ENCODE data around the gene BIRC3. TPM values are rescaled to one million over a fixed set of nuclear protein-coding genes. Genes with fewer than 3 reads are reported as not detected.

The BIRC3 gene
- total RNA-seq, result 0.29 and 0.36 TPM in 2 replicates
- long read RNA-seq, result 0 reads

GRCh38 chr11:102317099-102317767 is at the start of gene BIRC3:
TSS of gene BIRC3 (plus strand) at chr11:102317484. CDS start at chr11:102324510, 7,026 bp downstream.
- peak; percentile 30 for TF ChIP-seq CTCF (IDR thresholded peaks at IDR 0.05; ENCODE audit: unreplicated experiment)
- H3K9me3 Mint-ChIP-seq (ENCODE audit: low read depth), result no peaks in the 10 kb centered on the region
- H3K4me1 Mint-ChIP-seq (ENCODE audit: low read depth), result peaks cover 8% of the 10 kb centered on the region
- H3K36me3 Mint-ChIP-seq (ENCODE audit: insufficient read depth), result no peaks in the 10 kb centered on the region
- peak within 1 kb of the TSS; percentile 83 for H3K27ac Mint-ChIP-seq
- peak within 1 kb of the TSS; percentile 82 for H3K4me3 Mint-ChIP-seq (ENCODE audit: low read depth)
- peaks cover 19% of the 10 kb centered on the region for H3K27me3 Mint-ChIP-seq
- peak; percentile 21 for DNase-seq (ENCODE audit: low spot score, unreplicated experiment)

- Mint-ChIP-seq H3K4me3 (ENCODE audit: low read depth) (peak overlapping the region; percentile 66), H3K9me3 (ENCODE audit: low read depth) (no peaks in the 10 kb centered on the region), H3K4me1 (ENCODE audit: low read depth) (peaks cover 39% of the 10 kb centered on the region), H3K36me3 (ENCODE audit: insufficient read depth) (no peaks in the 10 kb centered on the region), H3K27me3 (peaks cover 4% of the 10 kb centered on the region), H3K27ac (peak overlapping the region; percentile 92)
- TF ChIP-seq CTCF (IDR thresholded peaks at IDR 0.05; ENCODE audit: unreplicated experiment), result no peak
- no peak for DNase-seq (ENCODE audit: low spot score, unreplicated experiment)
Measured at GRCh38 chr11:102267609-102268008, 49.7 kb upstream of the BIRC3 start.

- H3K27ac Mint-ChIP-seq, result peak overlapping the region; percentile 92
- H3K36me3 Mint-ChIP-seq (ENCODE audit: insufficient read depth), result no peaks in the 10 kb centered on the region
- no peaks in the 10 kb centered on the region for H3K9me3 Mint-ChIP-seq (ENCODE audit: low read depth)
- peaks cover 4% of the 10 kb centered on the region for H3K27me3 Mint-ChIP-seq
- H3K4me3 Mint-ChIP-seq (ENCODE audit: low read depth), result peak overlapping the region; percentile 66
- peaks cover 40% of the 10 kb centered on the region for H3K4me1 Mint-ChIP-seq (ENCODE audit: low read depth)
- TF ChIP-seq CTCF (IDR thresholded peaks at IDR 0.05; ENCODE audit: unreplicated experiment), result peak; percentile 56
- DNase-seq (ENCODE audit: low spot score, unreplicated experiment), result peak; percentile 80
Measured at GRCh38 chr11:102268083-102268984, 49.0 kb upstream of the BIRC3 start.

- no peak for DNase-seq (ENCODE audit: low spot score, unreplicated experiment)
- peak overlapping the region; percentile 66 for H3K4me3 Mint-ChIP-seq (ENCODE audit: low read depth)
- TF ChIP-seq CTCF (IDR thresholded peaks at IDR 0.05; ENCODE audit: unreplicated experiment), result no peak
- H3K4me1 Mint-ChIP-seq (ENCODE audit: low read depth), result peaks cover 40% of the 10 kb centered on the region
- no peaks in the 10 kb centered on the region for H3K36me3 Mint-ChIP-seq (ENCODE audit: insufficient read depth)
- H3K9me3 Mint-ChIP-seq (ENCODE audit: low read depth), result no peaks in the 10 kb centered on the region
- H3K27me3 Mint-ChIP-seq, result peaks cover 4% of the 10 kb centered on the region
- H3K27ac Mint-ChIP-seq, result peak overlapping the region; percentile 20
Measured at GRCh38 chr11:102268985-102269470, 48.3 kb upstream of the BIRC3 start.

- Mint-ChIP-seq H3K4me1 (ENCODE audit: low read depth) (peaks cover 40% of the 10 kb centered on the region), H3K4me3 (ENCODE audit: low read depth) (no peak overlapping the region), H3K27me3 (peaks cover 4% of the 10 kb centered on the region), H3K36me3 (ENCODE audit: insufficient read depth) (no peaks in the 10 kb centered on the region), H3K27ac (peak overlapping the region; percentile 33), H3K9me3 (ENCODE audit: low read depth) (no peaks in the 10 kb centered on the region)
- DNase-seq (ENCODE audit: low spot score, unreplicated experiment), result no peak
- no peak for TF ChIP-seq CTCF (IDR thresholded peaks at IDR 0.05; ENCODE audit: unreplicated experiment)
Measured at GRCh38 chr11:102269927-102270326, 47.4 kb upstream of the BIRC3 start.
